Mesodermal cell (in vitro differentiated cells): ENCODE measurements around the gene NPY5R.

Experiments
- H3K27ac ChIP-seq: 2 replicates; pipeline ENCODE4 v1.7.0; 2013; ENCODE audit warnings: mild to moderate bottlenecking, low read depth, low read length, moderate library complexity; ENCODE audit not compliant: severe bottlenecking
- H3K36me3 ChIP-seq: 2 replicates; pipeline ENCODE4 v1.7.1; 2013; ENCODE audit warnings: mild to moderate bottlenecking, low read length, moderate library complexity; ENCODE audit not compliant: control insufficient read depth, insufficient read depth
- H3K4me1 ChIP-seq: one replicate; pipeline ENCODE4 v1.7.1; 2013; ENCODE audit warnings: mild to moderate bottlenecking, low read length; ENCODE audit not compliant: insufficient read depth, control insufficient read depth, poor library complexity, severe bottlenecking
- H3K4me3 ChIP-seq: 2 replicates; pipeline ENCODE4 v1.7.0; 2013; ENCODE audit warnings: low read length, control low read depth, mild to moderate bottlenecking; ENCODE audit not compliant: insufficient read depth, poor library complexity, severe bottlenecking; ENCODE audit errors: extremely low read depth
- H3K9me3 ChIP-seq: 2 replicates; pipeline ENCODE4 v1.7.1; 2013; ENCODE audit warnings: mild to moderate bottlenecking, low read length, moderate library complexity; ENCODE audit not compliant: control insufficient read depth
- whole genome bisulfite sequencing, 2 experiments: methylation state at CpG; one replicate each; pipeline ENCODE4 v1.1.5; 2013; ENCODE audit warnings: missing lambda C conversion rate in 2 of 2; ENCODE audit not compliant: insufficient coverage in 2 of 2; 5-methylcytosine and 5-hydroxymethylcytosine counted together

Gene NPY5R

GRCh38 chr4:163344147-163345125, 744 bp downstream of the NPY5R start:
- H3K36me3 ChIP-seq = no peaks in the 10 kb centered on the region
- H3K4me1 ChIP-seq = no peaks in the 10 kb centered on the region
- no peaks in the 10 kb centered on the region for H3K9me3 ChIP-seq
- no peak overlapping the region for H3K27ac ChIP-seq
- peak overlapping the region; percentile 41 for H3K4me3 ChIP-seq
- WGBS, 2 experiments = 0 to 1% methylated on average over 34 to 37 of the region's 50 CpGs

- Histone ChIP-seq H3K4me1 (no peaks in the 10 kb centered on the region), H3K4me3 (no peak overlapping the region), H3K9me3 (no peaks in the 10 kb centered on the region), H3K36me3 (no peaks in the 10 kb centered on the region), H3K27ac (no peak overlapping the region)
These were observed 7.0 kb downstream of the NPY5R start for GRCh38 chr4:163350672-163351071.

- Histone ChIP-seq H3K36me3 (no peaks in the 10 kb centered on the region), H3K27ac (no peak overlapping the region), H3K4me1 (no peaks in the 10 kb centered on the region), H3K4me3 (no peak overlapping the region), H3K9me3 (no peaks in the 10 kb centered on the region)
- WGBS, 2 experiments = 74 to 100% methylated on average over 1 to 2 of the region's 3 CpGs
These were observed 9.4 kb downstream of the NPY5R start for GRCh38 chr4:163353054-163353453.

- H3K27ac ChIP-seq = no peak overlapping the region
- WGBS, 2 experiments = no CpG with 5 or more reads among the region's 1 CpG
- H3K9me3 ChIP-seq = no peaks in the 10 kb centered on the region
- H3K4me3 ChIP-seq = no peak overlapping the region
- H3K4me1 ChIP-seq = no peaks in the 10 kb centered on the region
- no peaks in the 10 kb centered on the region for H3K36me3 ChIP-seq
These were observed 12.4 kb downstream of the NPY5R start for GRCh38 chr4:163356104-163356503.

DNA sequence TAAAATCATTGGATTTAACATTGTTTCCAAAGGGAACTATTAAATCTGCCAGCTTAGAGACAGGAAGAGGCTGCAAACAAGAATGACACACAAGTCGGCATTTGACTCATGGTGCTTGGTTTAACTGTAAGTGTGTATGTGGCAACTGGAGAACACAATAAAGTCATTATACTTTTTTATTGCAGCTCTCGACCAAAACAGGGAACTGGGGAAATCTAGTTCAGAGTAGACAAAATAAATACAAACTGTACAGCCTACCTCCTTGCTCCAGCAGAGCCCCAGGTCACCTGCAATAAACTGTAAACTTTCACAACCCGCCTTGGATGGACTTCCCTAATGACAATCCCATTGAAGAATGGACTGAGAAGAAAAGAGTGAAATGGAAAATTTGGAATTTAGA, 24.0 kb downstream of the NPY5R start:
- Histone ChIP-seq H3K4me3 (no peak overlapping the region), H3K27ac (no peak overlapping the region), H3K4me1 (no peaks in the 10 kb centered on the region), H3K36me3 (no peaks in the 10 kb centered on the region), H3K9me3 (no peaks in the 10 kb centered on the region)
- 60% methylated on average over 1 of the region's 3 CpGs; no CpG with 5 or more reads in 1 of the 2 experiments for WGBS, 2 experiments

DNA sequence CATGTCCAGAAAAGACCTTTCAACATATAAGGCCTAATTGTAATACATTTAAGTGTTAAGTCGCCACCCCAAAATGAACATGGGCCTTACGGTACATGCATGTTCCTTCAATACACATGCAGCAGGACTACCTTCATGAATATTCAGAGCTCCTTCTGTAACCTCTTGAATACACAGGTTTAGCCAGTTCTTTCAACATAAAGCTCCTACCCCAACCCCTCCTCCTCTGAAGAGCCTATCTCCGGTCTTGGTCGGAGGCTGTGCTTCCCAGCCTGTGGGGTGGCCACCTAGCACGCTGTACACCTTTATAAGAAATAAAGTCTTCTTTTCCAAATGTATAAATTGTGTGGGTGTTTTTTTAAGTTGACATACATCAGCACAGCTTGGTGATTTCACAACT, 28.3 kb downstream of the NPY5R start:
- H3K4me3 ChIP-seq = no peak overlapping the region
- H3K9me3 ChIP-seq = no peaks in the 10 kb centered on the region
- 100% methylated on average over 2 of the region's 5 CpGs for WGBS, 2 experiments
- H3K4me1 ChIP-seq = no peaks in the 10 kb centered on the region
- H3K27ac ChIP-seq = no peak overlapping the region
- H3K36me3 ChIP-seq = no peaks in the 10 kb centered on the region

DNA sequence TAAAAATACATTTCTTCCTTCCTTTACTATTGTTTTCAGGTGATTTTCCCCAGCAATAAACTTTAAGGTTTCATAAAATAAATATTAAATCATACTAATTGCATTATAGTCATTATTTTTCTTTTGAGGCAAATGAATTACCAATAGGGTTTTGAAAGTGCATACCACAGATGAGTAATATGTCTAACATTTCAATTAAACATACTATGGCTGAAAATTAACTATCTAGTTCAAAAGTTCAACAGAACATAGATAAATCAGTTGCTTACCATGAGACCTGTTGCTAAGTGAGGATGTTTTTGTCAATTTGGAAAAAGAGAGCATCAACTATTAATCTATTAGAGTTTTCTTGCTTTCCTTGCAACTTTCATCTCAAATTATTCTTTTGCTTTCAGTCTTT, 35.0 kb downstream of the NPY5R start:
- Histone ChIP-seq H3K4me1 (no peaks in the 10 kb centered on the region), H3K4me3 (no peak overlapping the region), H3K36me3 (no peaks in the 10 kb centered on the region), H3K9me3 (no peaks in the 10 kb centered on the region), H3K27ac (no peak overlapping the region)

GRCh38 chr4:163380703-163381102, 37.0 kb downstream of the NPY5R start:
- no peaks in the 10 kb centered on the region for H3K36me3 ChIP-seq
- no peak overlapping the region for H3K4me3 ChIP-seq
- H3K27ac ChIP-seq = no peak overlapping the region
- no peaks in the 10 kb centered on the region for H3K4me1 ChIP-seq
- no peaks in the 10 kb centered on the region for H3K9me3 ChIP-seq
- 95 to 97% methylated on average over 3 to 4 of the region's 5 CpGs for WGBS, 2 experiments

- Histone ChIP-seq H3K9me3 (no peaks in the 10 kb centered on the region), H3K27ac (no peak overlapping the region), H3K4me3 (no peak overlapping the region), H3K36me3 (no peaks in the 10 kb centered on the region), H3K4me1 (no peaks in the 10 kb centered on the region)
- WGBS, 2 experiments = 81 to 91% methylated on average over 4 to 6 of the region's 7 CpGs
These were observed 38.6 kb downstream of the NPY5R start for GRCh38 chr4:163382178-163382869.

DNA sequence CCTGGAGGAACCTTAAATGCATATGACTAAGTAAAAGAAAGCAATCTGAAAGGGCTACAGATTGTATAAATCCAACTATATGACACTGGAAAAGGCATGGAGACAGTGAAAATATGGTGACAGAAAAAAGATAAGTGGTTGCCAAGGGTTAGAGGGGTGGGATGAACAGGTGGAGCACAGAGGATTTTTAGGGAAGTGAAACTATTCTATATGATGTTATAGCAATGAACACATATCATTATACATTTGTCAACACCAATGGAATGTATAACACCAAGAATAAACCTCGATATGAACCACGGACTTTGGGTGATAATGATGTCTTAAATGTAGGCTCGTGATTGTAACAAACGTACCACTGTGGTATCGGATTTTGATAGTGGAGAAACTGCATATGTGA, 40.7 kb downstream of the NPY5R start:
- Histone ChIP-seq H3K27ac (no peak overlapping the region), H3K4me3 (no peak overlapping the region), H3K9me3 (no peaks in the 10 kb centered on the region), H3K4me1 (no peaks in the 10 kb centered on the region), H3K36me3 (no peaks in the 10 kb centered on the region)
- WGBS, 2 experiments = 100% methylated on average over 2 of the region's 5 CpGs

- H3K27ac ChIP-seq = no peak overlapping the region
- H3K4me3 ChIP-seq = no peak overlapping the region
- H3K9me3 ChIP-seq = no peaks in the 10 kb centered on the region
- H3K36me3 ChIP-seq = no peaks in the 10 kb centered on the region
- no peaks in the 10 kb centered on the region for H3K4me1 ChIP-seq
These were observed 41.2 kb downstream of the NPY5R start for GRCh38 chr4:163384926-163385325.
